HCT116 (cell line): Measurements from ENCODE around the gene RBM46. TPM values are rescaled to one million over a fixed set of nuclear protein-coding genes. Genes with fewer than 3 reads are reported as not detected.

Experiments used
- ATAC-seq: fragments of 200-7000 bp; cut with Tn5 transposase; 2 replicates; pipeline ENCODE4 v1.9.1; 2020; ENCODE audit warnings: mild to moderate bottlenecking, moderate library complexity
- BruUV-seq: library from RNA; stranded (reverse); fragments of 400-500 nt; replicated peaks from 2 replicates; lab custom pipeline; 2021; lab: Mats Ljungman, UMichigan
- CTCF ChIA-PET: fragments of 300-600 bp; sonication (Branson Sonifier 250); formaldehyde crosslinking; loops from one replicate; lab custom pipeline; 2021; ENCODE audit warnings: antibody characterized with exemption; lab: Charles Lee
- POLR2A ChIA-PET: fragments of 300-600, 350-600 bp; sonication (Branson Sonifier 250); formaldehyde crosslinking; loops from one replicate; lab custom pipeline; 2021; ENCODE audit warnings: antibody characterized with exemption; lab: Charles Lee
- RAD21 ChIA-PET, 2 experiments: fragments of 300-600 bp; sonication (Branson Sonifier 250); formaldehyde crosslinking; loops; one replicate each; lab custom pipeline; 2023; ENCODE audit warnings: low total read pairs in 2 of 2; ENCODE audit not compliant: uncharacterized antibody in 2 of 2, unreplicated experiment in 2 of 2, low non-redundant PET in 1 of 2; lab: Charles Lee
- DNase-seq: peaks from one replicate; pipeline ENCODE4 v3.0.0-alpha.2; 2010; ENCODE audit warnings: low read depth, low spot score
- H2AFZ ChIP-seq: fragments of 200-600 bp; shearing (Covaris generic), sonication (generic); 2 replicates; pipeline ENCODE4 v1.6.1; 2017; ENCODE audit warnings: low read depth, mixed run types, mixed read lengths, antibody characterized with exemption, low read length; ENCODE audit not compliant: poor library complexity, severe bottlenecking
- H3K27ac ChIP-seq: 2 replicates; pipeline ENCODE4 v1.5.1; 2012; ENCODE audit warnings: low read depth, low read length
- H3K27me3 ChIP-seq: fragments of 200-600 bp; sonication (generic); 2 replicates; pipeline ENCODE4 v1.6.1; 2016; ENCODE audit warnings: mixed run types, low read length, mixed read lengths; ENCODE audit not compliant: insufficient read depth
- H3K36me3 ChIP-seq, 2 experiments: fragments of 200-500 bp in 1 of 2; fragments of 200-600 bp in 1 of 2; sonication (Bioruptor generic) in 1 of 2; sonication (generic) in 1 of 2; 2 replicates each; pipeline versions ENCODE4 v1.5.1 to v1.6.1; 2014 to 2016; ENCODE audit warnings: low read length in 2 of 2, inconsistent platforms in 1 of 2, mixed read lengths in 1 of 2, mixed run types in 1 of 2; ENCODE audit not compliant: insufficient read depth in 2 of 2, control insufficient read depth in 1 of 2
- H3K4me1 ChIP-seq, 2 experiments: fragments of 200-600 bp in 1 of 2; sonication (generic) in 1 of 2; 2 replicates each; pipeline versions ENCODE4 v1.5.1 to v1.6.1; 2012 to 2017; ENCODE audit warnings: low read length in 2 of 2, inconsistent platforms in 1 of 2, mild to moderate bottlenecking in 1 of 2, mixed read lengths in 1 of 2, mixed run types in 1 of 2, moderate library complexity in 1 of 2; ENCODE audit not compliant: insufficient read depth in 2 of 2, control insufficient read depth in 1 of 2
- H3K4me2 ChIP-seq: fragments of 200-600 bp; sonication (generic); 2 replicates; pipeline ENCODE4 v1.6.1; 2017; ENCODE audit warnings: mixed run types, low read length, mixed read lengths
- H3K4me3 ChIP-seq, 2 experiments: fragments of 200-600 bp in 1 of 2; sonication (generic) in 1 of 2; replicated peaks in 1 of 2; 2 replicates each; pipeline ENCODE4 v1.5.1; 2011 to 2016; ENCODE audit warnings: low read length in 2 of 2, control low read depth in 1 of 2, low read depth in 1 of 2, mild to moderate bottlenecking in 1 of 2, mixed read lengths in 1 of 2, mixed run types in 1 of 2
- H3K79me2 ChIP-seq: fragments of 200-600 bp; sonication (generic); 2 replicates; pipeline ENCODE4 v1.6.1; 2017; ENCODE audit warnings: mild to moderate bottlenecking, mixed run types, low read length, moderate library complexity, mixed read lengths; ENCODE audit not compliant: insufficient read depth
- H3K9ac ChIP-seq: fragments of 200-600 bp; sonication (generic); 2 replicates; pipeline ENCODE4 v1.6.1; 2016; ENCODE audit warnings: low read length, mixed read lengths
- H3K9me2 ChIP-seq: fragments of 200-600 bp; sonication (generic), shearing (Covaris generic); 2 replicates; pipeline ENCODE4 v1.6.1; 2017; ENCODE audit warnings: mixed run types, mild to moderate bottlenecking, moderate library complexity; ENCODE audit not compliant: insufficient read depth
- H3K9me3 ChIP-seq, 2 experiments: fragments of 200-500 bp in 1 of 2; fragments of 200-600 bp in 1 of 2; sonication (Bioruptor generic) in 1 of 2; sonication (generic) in 1 of 2; 2 replicates each; pipeline ENCODE4 v1.6.1; 2014 to 2017; ENCODE audit warnings: low read length in 2 of 2, mixed read lengths in 2 of 2, inconsistent platforms in 1 of 2, low read depth in 1 of 2, mild to moderate bottlenecking in 1 of 2, mixed run types in 1 of 2, moderate library complexity in 1 of 2; ENCODE audit not compliant: control insufficient read depth in 1 of 2, insufficient read depth in 1 of 2
- H4K20me1 ChIP-seq: fragments of 200-600 bp; sonication (generic), shearing (Covaris generic); 2 replicates; pipeline ENCODE4 v1.6.1; 2017; ENCODE audit warnings: mixed run types, mild to moderate bottlenecking, moderate library complexity; ENCODE audit not compliant: insufficient read depth
- CBX3 ChIP-seq: IDR thresholded peaks from 2 replicates; pipeline ENCODE4 v1.6.1; 2012; ENCODE audit warnings: low read depth
- CEBPB ChIP-seq: IDR thresholded peaks from 2 replicates; pipeline ENCODE4 v1.6.1; 2012; ENCODE audit warnings: low read depth
- CTCF ChIP-seq, 3 experiments: fragments of 200-600 bp in 1 of 3; sonication (generic) in 1 of 3; IDR thresholded peaks in 2 of 3; conservative IDR thresholded peaks in 1 of 3; 2 replicates each; pipeline ENCODE4 v1.5.1; 2012 to 2017; ENCODE audit warnings: low read depth in 2 of 3, low read length in 2 of 3, antibody characterized with exemption in 1 of 3, borderline replicate concordance in 1 of 3, control low read depth in 1 of 3, mild to moderate bottlenecking in 1 of 3, mixed read lengths in 1 of 3, mixed run types in 1 of 3, moderate library complexity in 1 of 3; ENCODE audit not compliant: insufficient read depth in 1 of 3
- EGR1 ChIP-seq: IDR thresholded peaks from 2 replicates; pipeline ENCODE4 v1.6.1; 2012; ENCODE audit warnings: low read depth
- EZH2phosphoT487 ChIP-seq: fragments of 200-600 bp; IDR thresholded peaks from 2 replicates; pipeline ENCODE4 v1.6.1; 2018; ENCODE audit warnings: antibody characterized with exemption, borderline replicate concordance
- JUND ChIP-seq: IDR thresholded peaks from 2 replicates; pipeline ENCODE4 v1.6.1; 2012
- POLR2A ChIP-seq: IDR thresholded peaks from 2 replicates; pipeline ENCODE4 v1.7.0; 2011; ENCODE audit warnings: borderline replicate concordance; ENCODE audit not compliant: insufficient read depth, insufficient read length; ENCODE audit errors: extremely low read depth
- POLR2AphosphoS5 ChIP-seq: IDR thresholded peaks from 2 replicates; pipeline ENCODE4 v1.6.1; 2011; ENCODE audit warnings: mild to moderate bottlenecking, low read depth, low read length, moderate library complexity
- RAD21 ChIP-seq: IDR thresholded peaks from 2 replicates; pipeline ENCODE4 v1.6.1; 2012; ENCODE audit warnings: low read depth, mild to moderate bottlenecking
- SRF ChIP-seq: IDR thresholded peaks from 2 replicates; pipeline ENCODE4 v1.6.1; 2012; ENCODE audit warnings: low read depth
- TCF7L2 ChIP-seq: IDR thresholded peaks from 2 replicates; pipeline ENCODE4 v1.7.0; 2011; ENCODE audit warnings: borderline replicate concordance, inconsistent platforms; ENCODE audit not compliant: insufficient read depth, insufficient read length; ENCODE audit errors: extremely low read depth
- intact Hi-C: fragments of 100-400 bp; cut with micrococcal nuclease; formaldehyde crosslinking; loops from 2 replicates; pipeline ENCODE4 v1.10.0; 2022
- total RNA-seq: library from RNA; stranded (reverse); gene quantifications from one replicate; pipeline ENCODE4 v1.2.1, GENCODE V29; 2021; ENCODE audit not compliant: unreplicated experiment
- TF ChIP-seq, protein P1 (sequence below): IDR thresholded peaks from 2 replicates; pipeline ENCODE4 v1.6.1; 2011; ENCODE audit warnings: mild to moderate bottlenecking, low read length, moderate library complexity; ENCODE audit not compliant: insufficient replicate concordance; ENCODE audit errors: extremely low read depth

RBM46 gene
- total RNA-seq, 1 experiment from 2014 or later = 0.39 TPM

DNA sequence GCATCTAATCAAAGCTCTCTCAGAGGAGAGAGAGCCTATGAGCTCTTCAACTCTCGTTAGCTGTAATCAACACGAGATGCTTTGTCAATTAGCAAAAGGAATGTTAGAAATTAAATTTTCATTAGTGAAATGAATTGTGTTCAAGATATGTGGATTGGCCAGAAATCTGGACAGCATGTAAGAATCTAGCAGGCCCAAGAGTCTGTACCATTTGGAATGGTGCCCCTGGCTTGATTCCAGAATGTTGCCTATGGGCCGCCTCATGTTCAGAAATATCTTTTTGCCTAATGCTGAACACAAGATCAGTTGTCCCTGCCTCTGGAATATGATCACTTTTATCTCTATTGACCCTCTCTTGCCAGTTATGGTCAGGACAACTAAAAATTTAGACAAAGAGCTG, 88.2 kb downstream of the RBM46 start:
- Histone ChIP-seq H2AFZ (no peak overlapping the region), H3K4me1 (no peaks in the 10 kb centered on the region), H4K20me1 (no peaks in the 10 kb centered on the region), H3K9me3 (no peaks in the 10 kb centered on the region), H3K4me2 (no peak overlapping the region), H3K4me3 (no peak overlapping the region), H3K9ac (no peak overlapping the region), H3K27me3 (no peaks in the 10 kb centered on the region), H3K36me3 (no peaks in the 10 kb centered on the region), H3K27ac (no peak overlapping the region), H3K9me2 (no peaks in the 10 kb centered on the region), H3K79me2 (no peaks in the 10 kb centered on the region)
- TF ChIP-seq RAD21 (no peak), JUND (no peak), CEBPB (no peak), TCF7L2 (no peak), EZH2phosphoT487 (no peak), CBX3 (no peak), CTCF (IDR thresholded peaks at IDR 0.05 in 2 of 3, conservative IDR thresholded peaks at IDR 0.05 in 1 of 3; ENCODE audit: borderline replicate concordance in 1 of 3, insufficient read depth in 1 of 3, low read depth in 2 of 3, low read length in 2 of 3) (no peak), POLR2A (no peak), POLR2AphosphoS5 (no peak), SRF (no peak), EGR1 (no peak)
- TF ChIP-seq, protein P1, sequence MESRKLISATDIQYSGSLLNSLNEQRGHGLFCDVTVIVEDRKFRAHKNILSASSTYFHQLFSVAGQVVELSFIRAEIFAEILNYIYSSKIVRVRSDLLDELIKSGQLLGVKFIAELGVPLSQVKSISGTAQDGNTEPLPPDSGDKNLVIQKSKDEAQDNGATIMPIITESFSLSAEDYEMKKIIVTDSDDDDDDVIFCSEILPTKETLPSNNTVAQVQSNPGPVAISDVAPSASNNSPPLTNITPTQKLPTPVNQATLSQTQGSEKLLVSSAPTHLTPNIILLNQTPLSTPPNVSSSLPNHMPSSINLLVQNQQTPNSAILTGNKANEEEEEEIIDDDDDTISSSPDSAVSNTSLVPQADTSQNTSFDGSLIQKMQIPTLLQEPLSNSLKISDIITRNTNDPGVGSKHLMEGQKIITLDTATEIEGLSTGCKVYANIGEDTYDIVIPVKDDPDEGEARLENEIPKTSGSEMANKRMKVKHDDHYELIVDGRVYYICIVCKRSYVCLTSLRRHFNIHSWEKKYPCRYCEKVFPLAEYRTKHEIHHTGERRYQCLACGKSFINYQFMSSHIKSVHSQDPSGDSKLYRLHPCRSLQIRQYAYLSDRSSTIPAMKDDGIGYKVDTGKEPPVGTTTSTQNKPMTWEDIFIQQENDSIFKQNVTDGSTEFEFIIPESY = no peak
- CTCF ChIA-PET = no interaction called here
- no peak for DNase-seq
- RAD21 ChIA-PET = no interaction called here
- BruUV-seq = no TSS peak
- intact Hi-C loops = no loop called here
- ATAC-seq = no peak
- POLR2A ChIA-PET = no interaction called here
